Thoracic aorta endothelial cell (primary cell): ENCODE results near the gene NOL7. TPM values are rescaled to one million over a fixed set of nuclear protein-coding genes. Genes with fewer than 3 reads are reported as not detected.

Experiments used
- total RNA-seq: library from RNA; depleted of rRNA; stranded (reverse); fragments of >200 nt; gene quantifications from 2 replicates; pipeline ENCODE4 v1.2.3, GENCODE V29; 2012

Gene NOL7
- total RNA-seq, result 94.2 and 97.6 TPM in 2 replicates

GRCh38 chr6:13614926-13615791, at the start of gene NOL7:
TSS of gene NOL7 (plus strand) at chr6:13615335. CDS start at chr6:13615359, 24 bp downstream.

GRCh38 chr6:13574571-13575376, 40.4 kb upstream of the NOL7 start, which contains the start of gene SIRT5:
TSS of gene SIRT5 (plus strand) at chr6:13574601. CDS start at chr6:13584111, 9,510 bp downstream.

Other genes starting within 250 kb of the NOL7 start
- 21.3 and 36.7 TPM in 2 replicates for gene GFOD1, start 127.7 kb upstream of the NOL7 start, total RNA-seq
- 7.3 and 7.5 TPM in 2 replicates for gene SIRT5, start 40.7 kb upstream of the NOL7 start, total RNA-seq
- 38.7 and 39.3 TPM in 2 replicates for gene RANBP9, start 96.5 kb downstream of the NOL7 start, total RNA-seq
- 10.1 and 12.3 TPM in 2 replicates for gene MCUR1, start 199.2 kb downstream of the NOL7 start, total RNA-seq